A549 (cell line): ENCODE data around the gene SMAGP. TPM values are rescaled to one million over a fixed set of nuclear protein-coding genes. Genes with fewer than 3 reads are reported as not detected.

ENCODE experiments used
- ATAC-seq, 2 experiments: fragments of 200-7000 bp in 1 of 2; fragments of >200 bp in 1 of 2; cut with Nextera tagmentation in 1 of 2; cut with Tn5 transposase in 1 of 2; 3 replicates each; pipeline versions ENCODE4 v1.8.0 to v1.9.1; 2018 to 2020; ENCODE audit warnings: mild to moderate bottlenecking in 1 of 2, moderate library complexity in 1 of 2
- CTCF ChIA-PET: fragments of 300-600 bp; sonication (Branson Sonifier 250); formaldehyde crosslinking; extraction: SDS; loops from one replicate; lab custom pipeline; 2021; ENCODE audit warnings: antibody characterized with exemption, inconsistent platforms; lab: Yijun Ruan, JAX
- POLR2A ChIA-PET: fragments of 350-600 bp; formaldehyde crosslinking; extraction: SDS; loops from one replicate; lab custom pipeline; 2021; ENCODE audit warnings: antibody characterized with exemption, inconsistent platforms; lab: Yijun Ruan, JAX
- DNase-seq, 2 experiments: peaks; one replicate each; pipeline versions ENCODE4 v3.0.0 to v3.0.0-alpha.2; 2011 to 2016; ENCODE audit warnings: low read depth in 1 of 2, low spot score in 1 of 2
- FAIRE-seq: peaks from 2 replicates; lab custom pipeline; 2011; peaks lifted over from hg19 to GRCh38; lab: Jason Lieb, UNC
- H3K27ac ChIP-seq, 2 experiments: fragments of >200 bp; sonication (Bioruptor Twin); formaldehyde crosslinking; 3 replicates each; pipeline ENCODE4 v1.5.1; 2016 to 2017
- H3K4me1 ChIP-seq: fragments of >200 bp; sonication (Bioruptor Twin); formaldehyde crosslinking; 3 replicates; pipeline ENCODE4 v1.6.1; 2016
- H3K4me2 ChIP-seq: fragments of >200 bp; sonication (Bioruptor Twin); formaldehyde crosslinking; 3 replicates; pipeline ENCODE4 v1.6.1; 2016
- H3K4me3 ChIP-seq: fragments of >200 bp; sonication (Bioruptor Twin); formaldehyde crosslinking; 3 replicates; pipeline ENCODE4 v1.5.1; 2016
- H3K9me3 ChIP-seq: fragments of >200 bp; sonication (Bioruptor Twin); formaldehyde crosslinking; 3 replicates; pipeline ENCODE4 v1.6.1; 2016
- BHLHE40 ChIP-seq: IDR thresholded peaks from 2 replicates; pipeline ENCODE4 v1.6.1; 2012; ENCODE audit warnings: low read depth, low read length, inconsistent platforms
- CTCF ChIP-seq: fragments of >200 bp; sonication (Bioruptor Twin); formaldehyde crosslinking; IDR thresholded peaks from 3 replicates; pipeline ENCODE4 v1.5.1; 2016
- EHF ChIP-seq: fragments of 250-450 bp; sonication (Bioruptor Pico); IDR thresholded peaks from 2 replicates; pipeline ENCODE4 v1.5.0; 2020; ENCODE audit warnings: mild to moderate bottlenecking
- EHMT2 ChIP-seq: fragments of 200-600 bp; sonication (generic); IDR thresholded peaks from 2 replicates; pipeline ENCODE4 v1.6.1; 2016; ENCODE audit warnings: antibody characterized with exemption, low read depth, mild to moderate bottlenecking, moderate library complexity
- EP300 ChIP-seq, 2 experiments: fragments of >200 bp; sonication (Bioruptor Twin); formaldehyde crosslinking; IDR thresholded peaks; 2 replicates in 1 of 2; 3 replicates in 1 of 2; pipeline ENCODE4 v1.6.1; 2016 to 2017
- HOXB13 ChIP-seq: fragments of 250-450 bp; sonication (Bioruptor Pico); IDR thresholded peaks from 2 replicates; pipeline ENCODE4 v1.5.0; 2020; ENCODE audit warnings: low read depth, mild to moderate bottlenecking, moderate library complexity
- HOXB5 ChIP-seq: fragments of 250-450 bp; sonication (Bioruptor Pico); IDR thresholded peaks from 2 replicates; pipeline ENCODE4 v1.5.0; 2020; ENCODE audit warnings: mild to moderate bottlenecking, moderate library complexity
- JUNB ChIP-seq: fragments of >200 bp; sonication (Bioruptor Twin); formaldehyde crosslinking; IDR thresholded peaks from 2 replicates; pipeline ENCODE4 v1.6.1; 2016
- KDM1A ChIP-seq: fragments of 200-600 bp; sonication (generic); IDR thresholded peaks from 2 replicates; pipeline ENCODE4 v1.6.1; 2016; ENCODE audit warnings: low read depth, mild to moderate bottlenecking
- KDM5A ChIP-seq: fragments of 200-600 bp; sonication (generic); IDR thresholded peaks from 2 replicates; pipeline ENCODE4 v1.6.1; 2016; ENCODE audit warnings: antibody characterized with exemption, mild to moderate bottlenecking
- MAX ChIP-seq: IDR thresholded peaks from 2 replicates; pipeline ENCODE4 v1.6.1; 2012
- NFE2L2 ChIP-seq: fragments of 150-350 bp; conservative IDR thresholded peaks from 2 replicates; pipeline ENCODE4 v1.6.1; 2014; ENCODE audit warnings: low read length
- NR3C1 ChIP-seq: fragments of >200 bp; sonication (Bioruptor Twin); formaldehyde crosslinking; IDR thresholded peaks from 3 replicates; pipeline ENCODE4 v1.6.1; 2017
- POLR2AphosphoS2 ChIP-seq: conservative IDR thresholded peaks from 2 replicates; pipeline ENCODE4 v1.6.1; 2012; ENCODE audit warnings: low read length, improper control_type of control experiment, inconsistent platforms
- RFX5 ChIP-seq: fragments of 450-650 bp; IDR thresholded peaks from 2 replicates; pipeline ENCODE4 v1.7.1; 2014; ENCODE audit warnings: antibody characterized with exemption, mild to moderate bottlenecking, moderate library complexity
- RNF2 ChIP-seq: fragments of 200-600 bp; sonication (generic); IDR thresholded peaks from 2 replicates; pipeline ENCODE4 v1.6.1; 2016; ENCODE audit warnings: low read depth, mild to moderate bottlenecking, antibody characterized with exemption, moderate library complexity, borderline replicate concordance
- SREBF2 ChIP-seq: fragments of 450-650 bp; IDR thresholded peaks from 2 replicates; pipeline ENCODE4 v1.6.1; 2014; ENCODE audit warnings: mild to moderate bottlenecking, moderate library complexity
- TFCP2L1 ChIP-seq: fragments of 250-450 bp; sonication (Bioruptor Pico); IDR thresholded peaks from 2 replicates; pipeline ENCODE4 v1.5.0; 2021; ENCODE audit warnings: mild to moderate bottlenecking
- TP53 ChIP-seq: fragments of 250-450 bp; sonication (Bioruptor Pico); IDR thresholded peaks from 2 replicates; pipeline ENCODE4 v1.5.0; 2021; ENCODE audit warnings: mild to moderate bottlenecking, moderate library complexity
- WGBS: methylation state at CpG from one replicate; pipeline ENCODE4 v1.1.6; 2017; ENCODE audit errors: missing lambda C conversion rate; 5-methylcytosine and 5-hydroxymethylcytosine counted together
- polyA plus RNA-seq, 4 experiments: library from polyadenylated mRNA; depleted of rRNA in 3 of 4; stranded (reverse); fragments of >200 nt; fragmentation: RNase III in 1 of 4; extraction: RNeasy Plus Mini Kit Qiagen cat#74134 plus additional on column Dnase treatment in 1 of 4; gene quantifications; 2 replicates in 3 of 4; 3 replicates in 1 of 4; pipeline ENCODE4 v1.2.3, GENCODE V29; 2011 to 2017

SMAGP gene
- polyA plus RNA-seq, 2 of the 4 experiments (the other 2 are of a cell fraction) = 15.5 to 27.2 TPM

DNA sequence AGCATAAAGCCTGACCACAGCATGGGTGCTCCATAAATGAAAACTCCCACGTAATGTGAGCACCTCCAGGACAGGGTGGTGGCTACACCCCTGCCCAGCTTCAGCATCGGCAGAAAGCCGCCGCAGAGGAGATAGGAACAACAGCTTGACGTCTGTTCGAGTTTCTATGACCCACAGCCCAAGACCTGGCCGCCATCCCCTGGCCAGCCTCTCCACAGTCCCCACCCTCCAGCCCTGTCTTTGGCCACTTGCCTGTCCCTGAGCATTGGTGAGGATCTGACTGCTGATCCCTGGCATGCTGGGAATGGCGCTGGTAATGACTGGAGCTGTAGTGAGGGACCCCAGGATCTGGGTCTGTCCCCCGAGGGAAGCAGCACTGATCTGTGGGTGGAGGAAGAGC is 73.7 kb downstream of the SMAGP start (continued):
- TF ChIP-seq SREBF2 = no peak

- Histone ChIP-seq H3K9me3 (no peaks in the 10 kb centered on the region), H3K4me2 (no peak overlapping the region), H3K4me1 (no peaks in the 10 kb centered on the region), H3K4me3 (no peak overlapping the region), H3K27ac (no peak overlapping the region)
- ChIA-PET CTCF (interaction anchor here (1.2 to 3.3 kb wide), 3 partner anchors 8 to 15 kb away, joined by 3 to 11 read pairs (median 4); no protein-coding TSS in a partner anchor), POLR2A (interaction anchor here (0.6 kb wide), 1 partner anchor 22 kb away, joined by 6 read pairs; the partner anchor contains the start of gene POU6F1)
- FAIRE-seq (no peak), ATAC-seq (no peak), DNase-seq (no peak)
- TF ChIP-seq POLR2AphosphoS2 (no peak), EHF (CRISPR knock-in tag) (no peak), KDM5A (no peak), EHMT2 (no peak), MAX (no peak), NFE2L2 (no peak), TP53 (CRISPR knock-in tag) (no peak), HOXB5 (CRISPR knock-in tag) (no peak), RFX5 (no peak), KDM1A (no peak), RNF2 (no peak), CTCF (no peak), TFCP2L1 (CRISPR knock-in tag) (no peak), HOXB13 (CRISPR knock-in tag) (no peak), BHLHE40 (no peak), NR3C1 (no peak), EP300 (IDR thresholded peaks at IDR 0.05) (no peak), JUNB (no peak)
- WGBS = 71% methylated on average over 1 of the region's 7 CpGs
Observed at GRCh38 chr12:51195841-51196240, 74.4 kb downstream of the SMAGP start.

Other genes starting within 250 kb of the SMAGP start
- gene SLC11A2, start 244.0 kb downstream of the SMAGP start, polyA plus RNA-seq (2011; rRNA removed) = 80.7 and 82.6 TPM in 2 replicates
- 28.3 to 31.6 TPM (median 30.8 TPM) in 3 replicates for gene SLC11A2, start 244.0 kb downstream of the SMAGP start, polyA plus RNA-seq (2017; fragmentation: RNase III; extraction: RNeasy Plus Mini Kit Qiagen cat#74134 plus additional on column Dnase treatment)
- gene LETMD1, start 222.1 kb downstream of the SMAGP start, polyA plus RNA-seq (2011; rRNA removed) = 72.9 and 83.0 TPM in 2 replicates
- 29.6 to 35.9 TPM (median 31.5 TPM) in 3 replicates for gene LETMD1, start 222.1 kb downstream of the SMAGP start, polyA plus RNA-seq (2017; fragmentation: RNase III; extraction: RNeasy Plus Mini Kit Qiagen cat#74134 plus additional on column Dnase treatment)
- 20.3 and 21.6 TPM in 2 replicates for gene CSRNP2, start 186.8 kb downstream of the SMAGP start, polyA plus RNA-seq (2011; rRNA removed)
- 9.9 to 11.1 TPM (median 10.3 TPM) in 3 replicates for gene CSRNP2, start 186.8 kb downstream of the SMAGP start, polyA plus RNA-seq (2017; fragmentation: RNase III; extraction: RNeasy Plus Mini Kit Qiagen cat#74134 plus additional on column Dnase treatment)
- gene TFCP2, start 97.3 kb downstream of the SMAGP start, polyA plus RNA-seq (2011; rRNA removed) = 36.9 and 39.8 TPM in 2 replicates
- gene TFCP2, start 97.3 kb downstream of the SMAGP start, polyA plus RNA-seq (2017; fragmentation: RNase III; extraction: RNeasy Plus Mini Kit Qiagen cat#74134 plus additional on column Dnase treatment) = 18.7 to 19.4 TPM (median 19.0 TPM) in 3 replicates
- 1.3 and 1.7 TPM in 2 replicates for gene POU6F1, start 52.4 kb downstream of the SMAGP start, polyA plus RNA-seq (2011; rRNA removed)
- 0.58 to 0.92 TPM (median 0.77 TPM) in 3 replicates for gene POU6F1, start 52.4 kb downstream of the SMAGP start, polyA plus RNA-seq (2017; fragmentation: RNase III; extraction: RNeasy Plus Mini Kit Qiagen cat#74134 plus additional on column Dnase treatment)
- gene DAZAP2, start 31.6 kb downstream of the SMAGP start, polyA plus RNA-seq (2011; rRNA removed) = 375 and 459 TPM in 2 replicates
- 290 to 304 TPM (median 292 TPM) in 3 replicates for gene DAZAP2, start 31.6 kb downstream of the SMAGP start, polyA plus RNA-seq (2017; fragmentation: RNase III; extraction: RNeasy Plus Mini Kit Qiagen cat#74134 plus additional on column Dnase treatment)
- 0.52 and 0.57 TPM in 2 replicates for gene BIN2, start 53.8 kb upstream of the SMAGP start, polyA plus RNA-seq (2011; rRNA removed)
- 0.05 to 0.08 TPM in 2 of 3 replicates, not detected in the other for gene BIN2, start 53.8 kb upstream of the SMAGP start, polyA plus RNA-seq (2017; fragmentation: RNase III; extraction: RNeasy Plus Mini Kit Qiagen cat#74134 plus additional on column Dnase treatment)
- not detected in 2 replicates for gene CELA1, start 76.3 kb upstream of the SMAGP start, polyA plus RNA-seq (2011; rRNA removed)
- not detected in 3 replicates for gene CELA1, start 76.3 kb upstream of the SMAGP start, polyA plus RNA-seq (2017; fragmentation: RNase III; extraction: RNeasy Plus Mini Kit Qiagen cat#74134 plus additional on column Dnase treatment)
- gene GALNT6, start 121.0 kb upstream of the SMAGP start, polyA plus RNA-seq (2011; rRNA removed) = 3.9 and 4.3 TPM in 2 replicates
- gene GALNT6, start 121.0 kb upstream of the SMAGP start, polyA plus RNA-seq (2017; fragmentation: RNase III; extraction: RNeasy Plus Mini Kit Qiagen cat#74134 plus additional on column Dnase treatment) = 2.9 to 4.1 TPM (median 3.6 TPM) in 3 replicates
- gene SLC4A8, start 154.4 kb upstream of the SMAGP start, polyA plus RNA-seq (2011; rRNA removed) = 1.7 and 2.3 TPM in 2 replicates
- 1.1 to 1.6 TPM (median 1.4 TPM) in 3 replicates for gene SLC4A8, start 154.4 kb upstream of the SMAGP start, polyA plus RNA-seq (2017; fragmentation: RNase III; extraction: RNeasy Plus Mini Kit Qiagen cat#74134 plus additional on column Dnase treatment)